ENCODE results near the gene AK1. TPM values are rescaled to one million over a fixed set of nuclear protein-coding genes. Genes with fewer than 3 reads are reported as not detected.
A peak's percentile ranks its signal among the peaks of the same experiment; 100 is the strongest.

The AK1 gene
- total and polyA plus RNA-seq, 2 of the 13 experiments (the other 11 are each of a cell fraction or from before 2014, with no cell fraction given) = 19.1 to 32.8 TPM

DNA sequence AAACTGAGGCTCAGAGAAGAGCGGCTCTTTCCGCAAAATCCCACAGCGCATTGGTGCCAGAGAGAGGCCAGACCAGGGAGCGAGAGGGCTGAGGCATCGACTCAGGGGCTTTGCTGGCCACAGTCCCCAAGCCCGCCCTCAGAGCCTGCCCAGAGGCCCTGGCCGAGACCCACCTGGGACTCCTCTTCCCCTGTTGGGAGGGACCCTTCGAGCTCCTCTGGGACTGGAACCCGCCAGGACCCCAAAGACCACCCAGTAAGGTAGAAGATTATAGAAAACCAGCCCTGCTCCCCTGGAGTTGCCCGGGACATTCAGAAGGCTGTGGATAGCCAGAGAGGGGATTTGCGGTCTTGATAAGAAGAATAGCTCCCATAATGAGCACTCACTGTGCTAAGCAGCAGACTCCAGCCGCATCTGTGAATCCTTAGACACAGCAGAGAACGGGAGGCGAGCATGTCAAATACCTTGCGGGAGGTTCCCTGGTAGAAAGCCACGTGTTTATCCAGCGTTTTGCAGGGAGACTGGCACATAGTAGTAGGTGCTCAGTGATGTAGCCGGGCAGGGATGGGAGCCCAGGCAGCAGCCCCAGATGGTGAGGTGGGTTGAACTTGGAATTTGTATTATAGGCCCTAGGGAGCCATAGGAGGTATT, 651 bp upstream of the AK1 start:
- peak overlapping the region; percentile 66 for H3K9ac ChIP-seq (ENCODE audit: insufficient read depth, low read depth, low read length)
- H3K79me2 ChIP-seq (ENCODE audit: insufficient read depth, low read length) = no peaks in the 10 kb centered on the region
- no peaks in the 10 kb centered on the region for H3K9me3 ChIP-seq (ENCODE audit: low read length)
- no peak for FAIRE-seq
- in situ Hi-C loops (cut with HindIII; ENCODE audit: extremely low pct_ligation_motif_present, low pct_unique_long_range_greater_than_20kb) = no loop called here
- no TSS peak for BruUV-seq (replicated peaks)
- POLR2A ChIA-PET = interaction anchor here (1.0 to 2.3 kb wide), 2 partner anchors 19 to 39 kb away, joined by 6 read pairs; partner anchors contain the start of gene ST6GALNAC4
- H3K4me2 ChIP-seq (ENCODE audit: low read depth, low read length) = peak overlapping the region; percentile 100
- CTCF ChIA-PET (ENCODE audit: low intra/inter-chr PET ratio, low total read pairs) = no interaction called here
- no peaks in the 10 kb centered on the region for H3K27me3 ChIP-seq (ENCODE audit: control insufficient read depth in 1 of 2, insufficient read depth in 2 of 2, low read length in 2 of 2)
- no peaks in the 10 kb centered on the region for H3K36me3 ChIP-seq (replicated peaks in 1 of 2; ENCODE audit: control insufficient read depth in 1 of 2, insufficient read depth in 2 of 2, low read length in 2 of 2)
- no peak for DNase-seq (ENCODE audit: low spot score)
- H3K4me3 ChIP-seq (replicated peaks in 1 of 3; ENCODE audit: insufficient read depth in 1 of 3, low read depth in 2 of 3, low read length in 3 of 3) = peak overlapping the region; percentile 67 to 82 (median 69)
- H3K4me1 ChIP-seq (ENCODE audit: insufficient read depth, low read length) = peaks cover 38% of the 10 kb centered on the region
- H2AFZ ChIP-seq (ENCODE audit: low read length) = no peak overlapping the region
- no peak overlapping the region for H3K27ac ChIP-seq (ENCODE audit: extremely low read length, insufficient read depth, low read length)
- H4K20me1 ChIP-seq (ENCODE audit: insufficient read depth, low read length) = no peaks in the 10 kb centered on the region
- ATAC-seq = peak; percentile 44
- intact Hi-C loops (cut with micrococcal nuclease; ENCODE audit: unreplicated experiment) = no loop called here
- WGBS (ENCODE audit: low lambda C conversion rate) = 29% methylated on average over 9 of the region's 18 CpGs
- no peak for TF ChIP-seq ZNF619 (CRISPR knock-in tag; IDR thresholded peaks at IDR 0.05)
- TF ChIP-seq RAD21 (CRISPR knock-in tag; IDR thresholded peaks at IDR 0.05) = no peak
- TF ChIP-seq THYN1 (CRISPR knock-in tag; IDR thresholded peaks at IDR 0.05; ENCODE audit: borderline replicate concordance, low read depth) = no peak
- TF ChIP-seq, protein P1, sequence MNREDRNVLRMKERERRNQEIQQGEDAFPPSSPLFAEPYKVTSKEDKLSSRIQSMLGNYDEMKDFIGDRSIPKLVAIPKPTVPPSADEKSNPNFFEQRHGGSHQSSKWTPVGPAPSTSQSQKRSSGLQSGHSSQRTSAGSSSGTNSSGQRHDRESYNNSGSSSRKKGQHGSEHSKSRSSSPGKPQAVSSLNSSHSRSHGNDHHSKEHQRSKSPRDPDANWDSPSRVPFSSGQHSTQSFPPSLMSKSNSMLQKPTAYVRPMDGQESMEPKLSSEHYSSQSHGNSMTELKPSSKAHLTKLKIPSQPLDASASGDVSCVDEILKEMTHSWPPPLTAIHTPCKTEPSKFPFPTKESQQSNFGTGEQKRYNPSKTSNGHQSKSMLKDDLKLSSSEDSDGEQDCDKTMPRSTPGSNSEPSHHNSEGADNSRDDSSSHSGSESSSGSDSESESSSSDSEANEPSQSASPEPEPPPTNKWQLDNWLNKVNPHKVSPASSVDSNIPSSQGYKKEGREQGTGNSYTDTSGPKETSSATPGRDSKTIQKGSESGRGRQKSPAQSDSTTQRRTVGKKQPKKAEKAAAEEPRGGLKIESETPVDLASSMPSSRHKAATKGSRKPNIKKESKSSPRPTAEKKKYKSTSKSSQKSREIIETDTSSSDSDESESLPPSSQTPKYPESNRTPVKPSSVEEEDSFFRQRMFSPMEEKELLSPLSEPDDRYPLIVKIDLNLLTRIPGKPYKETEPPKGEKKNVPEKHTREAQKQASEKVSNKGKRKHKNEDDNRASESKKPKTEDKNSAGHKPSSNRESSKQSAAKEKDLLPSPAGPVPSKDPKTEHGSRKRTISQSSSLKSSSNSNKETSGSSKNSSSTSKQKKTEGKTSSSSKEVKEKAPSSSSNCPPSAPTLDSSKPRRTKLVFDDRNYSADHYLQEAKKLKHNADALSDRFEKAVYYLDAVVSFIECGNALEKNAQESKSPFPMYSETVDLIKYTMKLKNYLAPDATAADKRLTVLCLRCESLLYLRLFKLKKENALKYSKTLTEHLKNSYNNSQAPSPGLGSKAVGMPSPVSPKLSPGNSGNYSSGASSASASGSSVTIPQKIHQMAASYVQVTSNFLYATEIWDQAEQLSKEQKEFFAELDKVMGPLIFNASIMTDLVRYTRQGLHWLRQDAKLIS (CRISPR knock-in tag; IDR thresholded peaks at IDR 0.05) = no peak
- TF ChIP-seq HIVEP1 (CRISPR knock-in tag; IDR thresholded peaks at IDR 0.05) = peak; percentile 46
- no peak for TF ChIP-seq TBX3 (IDR thresholded peaks at IDR 0.05; ENCODE audit: borderline replicate concordance)
- 0 out of 2 replicates have a peak, but pooled peaks have one; percentile 10 for TF ChIP-seq TBX2 (CRISPR knock-in tag; IDR thresholded peaks at IDR 0.05; ENCODE audit: borderline replicate concordance)
- TF ChIP-seq, protein P2, sequence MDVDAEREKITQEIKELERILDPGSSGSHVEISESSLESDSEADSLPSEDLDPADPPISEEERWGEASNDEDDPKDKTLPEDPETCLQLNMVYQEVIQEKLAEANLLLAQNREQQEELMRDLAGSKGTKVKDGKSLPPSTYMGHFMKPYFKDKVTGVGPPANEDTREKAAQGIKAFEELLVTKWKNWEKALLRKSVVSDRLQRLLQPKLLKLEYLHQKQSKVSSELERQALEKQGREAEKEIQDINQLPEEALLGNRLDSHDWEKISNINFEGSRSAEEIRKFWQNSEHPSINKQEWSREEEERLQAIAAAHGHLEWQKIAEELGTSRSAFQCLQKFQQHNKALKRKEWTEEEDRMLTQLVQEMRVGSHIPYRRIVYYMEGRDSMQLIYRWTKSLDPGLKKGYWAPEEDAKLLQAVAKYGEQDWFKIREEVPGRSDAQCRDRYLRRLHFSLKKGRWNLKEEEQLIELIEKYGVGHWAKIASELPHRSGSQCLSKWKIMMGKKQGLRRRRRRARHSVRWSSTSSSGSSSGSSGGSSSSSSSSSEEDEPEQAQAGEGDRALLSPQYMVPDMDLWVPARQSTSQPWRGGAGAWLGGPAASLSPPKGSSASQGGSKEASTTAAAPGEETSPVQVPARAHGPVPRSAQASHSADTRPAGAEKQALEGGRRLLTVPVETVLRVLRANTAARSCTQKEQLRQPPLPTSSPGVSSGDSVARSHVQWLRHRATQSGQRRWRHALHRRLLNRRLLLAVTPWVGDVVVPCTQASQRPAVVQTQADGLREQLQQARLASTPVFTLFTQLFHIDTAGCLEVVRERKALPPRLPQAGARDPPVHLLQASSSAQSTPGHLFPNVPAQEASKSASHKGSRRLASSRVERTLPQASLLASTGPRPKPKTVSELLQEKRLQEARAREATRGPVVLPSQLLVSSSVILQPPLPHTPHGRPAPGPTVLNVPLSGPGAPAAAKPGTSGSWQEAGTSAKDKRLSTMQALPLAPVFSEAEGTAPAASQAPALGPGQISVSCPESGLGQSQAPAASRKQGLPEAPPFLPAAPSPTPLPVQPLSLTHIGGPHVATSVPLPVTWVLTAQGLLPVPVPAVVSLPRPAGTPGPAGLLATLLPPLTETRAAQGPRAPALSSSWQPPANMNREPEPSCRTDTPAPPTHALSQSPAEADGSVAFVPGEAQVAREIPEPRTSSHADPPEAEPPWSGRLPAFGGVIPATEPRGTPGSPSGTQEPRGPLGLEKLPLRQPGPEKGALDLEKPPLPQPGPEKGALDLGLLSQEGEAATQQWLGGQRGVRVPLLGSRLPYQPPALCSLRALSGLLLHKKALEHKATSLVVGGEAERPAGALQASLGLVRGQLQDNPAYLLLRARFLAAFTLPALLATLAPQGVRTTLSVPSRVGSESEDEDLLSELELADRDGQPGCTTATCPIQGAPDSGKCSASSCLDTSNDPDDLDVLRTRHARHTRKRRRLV (CRISPR knock-in tag; IDR thresholded peaks at IDR 0.05) = 0 out of 2 replicates have a peak, but pooled peaks have one; percentile 7
- no peak for TF ChIP-seq MAZ (IDR thresholded peaks at IDR 0.05; ENCODE audit: borderline replicate concordance, low read depth, low read length)
- TF ChIP-seq MAZ (CRISPR knock-in tag; IDR thresholded peaks at IDR 0.05; ENCODE audit: low read depth) = no peak; the same call in 1 of the 2 replicates
- 0 out of 2 replicates have a peak, but pooled peaks have one; percentile 18 for TF ChIP-seq ZNF761 (CRISPR knock-in tag; conservative IDR thresholded peaks at IDR 0.05)
- 0 out of 2 replicates have a peak, but pooled peaks have one; percentile 33 for TF ChIP-seq SP4 (CRISPR knock-in tag; IDR thresholded peaks at IDR 0.05)
- no peak for TF ChIP-seq KLF13 (CRISPR knock-in tag; IDR thresholded peaks at IDR 0.05)
- no peak for TF ChIP-seq SMAD9 (CRISPR knock-in tag; IDR thresholded peaks at IDR 0.05)

All from HepG2 (cell line).